HG03064 (cell line): ENCODE results near the gene BLVRA.
"Not testable (repeated sequence)": the region's sequence is repeated elsewhere in the genome, so short reads cannot be mapped to it uniquely, and the experiment has no call there.

Source experiments
- ATAC-seq: cut with Tn5 transposase; IDR thresholded peaks from one replicate; pipeline ENCODE4 v1.9.1; 2021; ENCODE audit warnings: low read depth; ENCODE audit not compliant: unreplicated experiment

BLVRA gene

GRCh38 chr7:43791665-43792064, 33.2 kb downstream of the BLVRA start:
- no peak for ATAC-seq

DNA sequence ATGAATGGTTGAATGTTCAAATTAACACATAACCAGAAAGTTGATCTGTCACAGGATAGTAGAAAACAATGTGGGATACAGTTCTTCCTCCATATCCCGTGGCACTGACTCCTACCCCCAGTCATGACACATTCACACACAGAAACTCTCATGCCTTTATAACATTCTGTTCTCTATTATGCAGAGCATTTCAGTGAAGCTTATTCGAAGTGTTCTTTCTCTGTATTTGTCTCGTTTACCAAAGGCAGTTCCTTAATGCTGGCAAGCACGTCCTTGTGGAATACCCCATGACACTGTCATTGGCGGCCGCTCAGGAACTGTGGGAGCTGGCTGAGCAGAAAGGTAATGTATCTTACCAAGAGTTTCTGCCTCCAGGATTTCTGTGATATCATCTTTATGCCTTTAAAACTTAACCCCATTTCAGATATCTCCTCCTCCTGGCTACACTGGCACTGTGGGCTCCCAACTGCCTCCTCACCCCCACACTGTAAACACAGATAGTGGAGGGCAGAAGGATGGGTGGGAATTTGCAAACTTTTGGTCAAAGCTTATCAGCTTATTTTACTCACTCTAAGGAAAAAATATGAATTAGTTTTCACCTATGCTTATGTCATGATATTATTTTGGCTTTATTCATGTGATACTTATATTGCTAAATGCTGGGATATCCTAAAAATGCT, 34.1 kb downstream of the BLVRA start:
- no peak for ATAC-seq

GRCh38 chr7:43799605-43800004, 41.1 kb downstream of the BLVRA start:
- no peak for ATAC-seq

GRCh38 chr7:43803865-43804264, 45.4 kb downstream of the BLVRA start:
- ATAC-seq = no peak

DNA sequence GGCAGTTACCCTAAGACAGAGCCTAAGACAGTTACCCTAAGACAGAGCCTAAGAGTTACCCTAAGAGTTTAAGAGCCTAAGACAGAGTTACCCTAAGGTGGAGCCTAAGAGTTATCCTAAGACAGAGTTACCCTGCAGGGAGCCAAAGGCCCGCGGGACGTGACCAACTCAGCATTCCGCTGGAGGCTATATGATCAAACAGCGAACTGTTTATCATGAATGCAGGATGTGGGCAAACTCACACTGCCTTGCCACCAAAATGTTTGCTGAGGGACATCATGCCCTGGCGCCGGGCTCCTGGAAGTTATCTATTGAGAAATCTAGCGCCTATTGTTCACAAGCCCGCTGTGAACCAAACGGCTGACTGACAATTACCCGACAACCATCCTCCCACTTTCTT, 49.9 kb downstream of the BLVRA start:
- no peak for ATAC-seq

- not testable (repeated sequence) for ATAC-seq
These were observed 51.9 kb downstream of the BLVRA start for GRCh38 chr7:43810195-43810941.

DNA sequence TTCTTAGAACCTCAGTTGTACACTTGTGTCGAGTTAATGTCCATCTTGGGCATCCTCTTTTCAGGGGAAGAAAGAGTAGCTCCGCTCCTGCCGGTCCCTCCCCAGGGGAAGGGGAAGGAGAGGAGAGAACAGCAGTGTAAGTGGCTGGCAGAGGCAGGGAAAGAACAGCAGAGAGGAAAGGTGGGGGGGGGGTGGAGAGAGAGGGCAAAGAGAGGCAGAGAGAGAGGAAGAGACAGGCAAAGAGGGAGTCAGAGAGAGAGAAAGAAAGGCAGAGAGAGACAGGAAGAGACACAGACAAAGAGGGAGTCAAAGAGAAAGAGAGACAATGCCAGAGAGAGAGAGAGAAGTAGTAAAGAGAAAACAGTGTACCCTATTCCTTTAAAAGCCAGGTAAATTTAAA, 56.9 kb downstream of the BLVRA start:
- ATAC-seq = no peak

GRCh38 chr7:43816046-43816797, 57.7 kb downstream of the BLVRA start:
- ATAC-seq = not testable (repeated sequence)

DNA sequence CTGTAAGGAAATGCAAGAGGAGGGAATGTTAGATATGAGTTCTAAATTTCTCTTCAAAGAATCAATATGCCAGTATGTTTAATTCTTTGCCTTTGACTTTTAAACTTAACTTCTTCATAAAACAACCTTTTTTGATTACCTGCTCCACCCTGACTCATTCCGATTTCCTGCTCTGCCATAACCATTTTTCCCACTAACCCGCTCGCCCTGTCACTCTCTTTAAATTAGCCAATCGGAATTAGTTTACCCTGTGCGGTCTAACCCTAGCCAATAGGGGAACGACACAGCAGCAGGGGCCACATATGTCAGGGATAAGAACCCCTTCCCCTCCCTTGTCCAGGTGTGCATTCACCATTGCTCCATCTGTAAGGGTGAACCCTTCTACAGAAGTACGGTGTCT, 64.9 kb downstream of the BLVRA start:
- not testable (repeated sequence) for ATAC-seq

GRCh38 chr7:43823941-43824340, 65.5 kb downstream of the BLVRA start:
- ATAC-seq = no peak

DNA sequence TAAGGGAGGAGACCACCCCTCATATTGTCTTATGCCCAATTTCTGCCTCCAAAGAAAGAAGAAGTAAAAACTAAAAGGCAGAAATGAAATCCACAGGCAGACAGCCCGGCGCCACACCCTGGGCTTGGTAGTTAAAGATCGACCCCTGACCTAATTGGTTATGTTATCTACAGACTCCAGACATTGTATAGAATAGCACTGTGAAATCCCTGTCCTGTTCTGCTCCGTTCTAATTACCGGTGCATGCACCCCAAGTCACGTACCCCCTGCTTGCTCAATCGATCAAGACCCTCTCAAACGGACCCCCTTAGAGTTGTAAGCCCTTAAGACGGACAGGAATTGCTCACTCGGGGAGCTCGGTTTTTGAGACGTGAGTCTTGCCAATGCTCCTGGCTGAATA, 66.0 kb downstream of the BLVRA start:
- not testable (repeated sequence) for ATAC-seq

DNA sequence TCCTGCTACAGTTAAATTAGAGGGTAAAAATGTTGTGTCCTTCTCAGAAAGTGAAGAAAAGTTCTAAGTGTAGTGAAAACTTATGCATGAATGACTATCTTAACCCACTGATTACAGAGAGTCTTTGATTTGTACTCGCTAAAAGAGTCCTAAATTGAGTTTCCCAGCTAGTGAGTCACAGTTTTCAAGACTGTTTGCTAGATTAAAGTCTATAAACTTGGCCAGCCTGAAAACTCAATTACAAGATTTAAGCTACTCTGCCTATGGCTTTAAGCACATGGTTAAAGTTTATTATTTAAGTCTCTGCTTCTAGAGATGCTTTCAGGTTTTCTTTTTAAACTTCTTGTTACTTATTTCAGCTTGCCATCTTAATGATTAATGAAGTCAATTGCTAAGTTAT, 66.5 kb downstream of the BLVRA start:
- no peak for ATAC-seq

- no peak for ATAC-seq
These were observed 66.9 kb downstream of the BLVRA start for GRCh38 chr7:43825391-43825808.

- not testable (repeated sequence) for ATAC-seq
These were observed 72.4 kb downstream of the BLVRA start for GRCh38 chr7:43830917-43831316.

GRCh38 chr7:43834463-43835251, 76.2 kb downstream of the BLVRA start:
- ATAC-seq = no peak

GRCh38 chr7:43838201-43838658, 79.8 kb downstream of the BLVRA start:
- no peak for ATAC-seq

- no peak for ATAC-seq
These were observed 84.8 kb downstream of the BLVRA start for GRCh38 chr7:43843296-43843695.

GRCh38 chr7:43844257-43844656, 85.8 kb downstream of the BLVRA start:
- ATAC-seq = no peak

GRCh38 chr7:43844662-43845061, 86.2 kb downstream of the BLVRA start:
- ATAC-seq = no peak

DNA sequence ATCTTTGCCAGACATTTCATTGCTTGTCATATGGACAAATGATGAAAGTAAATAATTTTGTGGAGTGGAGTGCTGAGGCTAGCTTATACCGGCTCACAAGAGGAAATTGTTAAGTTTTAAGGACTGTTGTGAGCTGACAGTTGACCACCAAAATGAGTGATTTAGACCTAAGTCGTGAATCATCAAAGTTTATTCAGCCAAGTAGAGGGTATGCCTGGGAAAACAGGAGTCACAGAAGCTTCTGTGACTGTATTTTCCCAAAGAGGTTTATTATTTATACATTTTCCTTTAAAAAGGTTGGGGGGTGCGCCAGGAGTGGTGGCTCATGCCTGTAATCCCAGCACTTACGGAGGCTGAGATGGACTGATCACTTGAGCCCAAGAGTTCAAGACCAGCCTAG, 89.0 kb downstream of the BLVRA start:
- ATAC-seq = no peak

DNA sequence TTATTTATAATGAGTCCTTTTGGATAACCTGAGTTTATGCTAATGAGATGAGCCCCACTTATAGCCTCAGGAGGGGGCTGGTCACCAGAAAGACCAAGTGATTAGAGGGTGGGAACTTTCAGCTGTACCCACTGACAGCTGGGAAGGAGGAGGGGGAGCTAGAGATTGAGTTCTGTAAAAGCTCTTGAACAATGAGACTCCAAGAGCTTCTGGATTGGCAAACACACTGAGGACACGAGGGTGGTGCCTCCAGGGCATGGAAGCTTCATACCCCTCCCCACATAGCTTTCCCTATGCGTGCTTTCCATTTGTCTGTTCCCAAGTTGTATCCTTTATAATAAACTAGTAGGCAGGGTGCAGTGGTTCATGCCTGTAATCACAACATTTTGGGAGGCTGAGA, 90.6 kb downstream of the BLVRA start:
- no peak for ATAC-seq
